WTC11 (cell line): Measurements from ENCODE around the gene CPN1. TPM values are rescaled to one million over a fixed set of nuclear protein-coding genes. Genes with fewer than 3 reads are reported as not detected.

Source experiments
- ATAC-seq: fragments of 200-7000 bp; cut with Tn5 transposase; 2 replicates; pipeline ENCODE4 v1.10.0; 2021; ENCODE audit warnings: mild to moderate bottlenecking, moderate library complexity
- CTCF ChIA-PET: fragments of 300-600 bp; sonication (Branson Sonifier 250); formaldehyde crosslinking; loops from one replicate; lab custom pipeline; 2021; ENCODE audit warnings: antibody characterized with exemption; lab: Charles Lee
- POLR2A ChIA-PET: fragments of 350-600 bp; sonication (Branson Sonifier 250); formaldehyde crosslinking; loops from one replicate; lab custom pipeline; 2021; ENCODE audit warnings: antibody characterized with exemption; lab: Charles Lee
- DNase-seq: peaks from one replicate; pipeline ENCODE4 v3.0.0; 2021; ENCODE audit warnings: low spot score
- H3K27ac Mint-ChIP-seq: 2 replicates; pipeline ENCODE4 v1.8.0; 2021; ENCODE audit warnings: mixed read lengths
- H3K27me3 Mint-ChIP-seq: 2 replicates; pipeline ENCODE4 v1.8.0; 2021; ENCODE audit warnings: low read depth, mild to moderate bottlenecking, moderate library complexity, mixed read lengths
- H3K36me3 Mint-ChIP-seq: 2 replicates; pipeline ENCODE4 v1.8.0; 2021; ENCODE audit warnings: mixed read lengths
- H3K4me1 Mint-ChIP-seq: 2 replicates; pipeline ENCODE4 v1.8.0; 2022; ENCODE audit warnings: mixed read lengths
- H3K4me3 Mint-ChIP-seq: 2 replicates; pipeline ENCODE4 v1.8.0; 2021; ENCODE audit warnings: mild to moderate bottlenecking, moderate library complexity, mixed read lengths
- H3K9me3 Mint-ChIP-seq: 2 replicates; pipeline ENCODE4 v1.8.0; 2021; ENCODE audit warnings: mixed read lengths
- AR ChIP-seq: fragments of 250-450 bp; sonication (Bioruptor Pico); IDR thresholded peaks from 2 replicates; pipeline ENCODE4 v1.9.0; 2021; ENCODE audit warnings: mild to moderate bottlenecking
- CREM ChIP-seq: sonication (generic); formaldehyde crosslinking; IDR thresholded peaks from 2 replicates; pipeline ENCODE4 v1.8.1; 2022; ENCODE audit warnings: mild to moderate bottlenecking, missing genetic modification reagents, moderate library complexity
- E2F4 ChIP-seq: sonication (generic); formaldehyde crosslinking; IDR thresholded peaks from 2 replicates; pipeline ENCODE4 v1.8.1; 2022; ENCODE audit warnings: low read depth, mild to moderate bottlenecking, moderate library complexity, missing genetic modification reagents, borderline replicate concordance
- ELF4 ChIP-seq: sonication (generic); formaldehyde crosslinking; IDR thresholded peaks from 2 replicates; pipeline ENCODE4 v1.8.1; 2022; ENCODE audit warnings: low read depth, mild to moderate bottlenecking, moderate library complexity, missing genetic modification reagents
- GABPB1 ChIP-seq: sonication (generic); formaldehyde crosslinking; IDR thresholded peaks from 2 replicates; pipeline ENCODE4 v1.8.1; 2023; ENCODE audit warnings: mild to moderate bottlenecking, missing genetic modification reagents
- GRHL2 ChIP-seq: fragments of 250-450 bp; sonication (Bioruptor Pico); IDR thresholded peaks from 2 replicates; pipeline ENCODE4 v1.8.0; 2022; ENCODE audit warnings: mild to moderate bottlenecking, moderate library complexity; ENCODE audit not compliant: insufficient replicate concordance, severe bottlenecking
- HMGA2 ChIP-seq: fragments of 250-450 bp; sonication (Bioruptor Pico); IDR thresholded peaks from 2 replicates; pipeline ENCODE4 v1.4.0; 2021; ENCODE audit warnings: mild to moderate bottlenecking, moderate library complexity
- IRF1 ChIP-seq: sonication (generic); formaldehyde crosslinking; IDR thresholded peaks from 2 replicates; pipeline ENCODE4 v1.8.0; 2023; ENCODE audit warnings: missing genetic modification reagents
- JUN ChIP-seq: sonication (generic); formaldehyde crosslinking; IDR thresholded peaks from 2 replicates; pipeline ENCODE4 v1.8.0; 2023; ENCODE audit warnings: mild to moderate bottlenecking, missing genetic modification reagents
- KAT7 ChIP-seq: sonication (generic); formaldehyde crosslinking; IDR thresholded peaks from 2 replicates; pipeline ENCODE4 v1.8.1; 2023; ENCODE audit warnings: missing genetic modification reagents, mild to moderate bottlenecking, borderline replicate concordance
- MXD4 ChIP-seq: fragments of 250-450 bp; sonication (Bioruptor Pico); IDR thresholded peaks from 2 replicates; pipeline ENCODE4 v1.8.0; 2021; ENCODE audit warnings: mild to moderate bottlenecking, moderate library complexity, borderline replicate concordance
- NFATC4 ChIP-seq: fragments of 250-450 bp; sonication (Bioruptor Pico); IDR thresholded peaks from 2 replicates; pipeline ENCODE4 v1.9.0; 2021; ENCODE audit warnings: mild to moderate bottlenecking
- RORB ChIP-seq: fragments of 250-450 bp; sonication (Bioruptor Pico); IDR thresholded peaks from 2 replicates; pipeline ENCODE4 v1.9.0; 2021; ENCODE audit warnings: mild to moderate bottlenecking
- ZNF423 ChIP-seq: fragments of 250-450 bp; sonication (Bioruptor Pico); IDR thresholded peaks from 2 replicates; pipeline ENCODE4 v2.1.2; 2022; ENCODE audit warnings: mild to moderate bottlenecking, moderate library complexity
- ZNF532 ChIP-seq: fragments of 250-450 bp; sonication (Bioruptor Pico); IDR thresholded peaks from 2 replicates; pipeline ENCODE4 v1.9.0; 2021; ENCODE audit warnings: mild to moderate bottlenecking, borderline replicate concordance
- total RNA-seq: library from RNA; stranded (reverse); gene quantifications from 3 replicates; pipeline ENCODE4 v1.2.3, GENCODE V29; 2021
- TF ChIP-seq, protein P1 (sequence below): fragments of 250-450 bp; sonication (Bioruptor Pico); IDR thresholded peaks from 2 replicates; pipeline ENCODE4 v1.8.0; 2021; ENCODE audit warnings: mild to moderate bottlenecking
- TF ChIP-seq, protein P2 (sequence below): sonication (generic); formaldehyde crosslinking; conservative IDR thresholded peaks from 2 replicates; pipeline ENCODE4 v1.8.1; 2022; ENCODE audit warnings: mild to moderate bottlenecking, missing genetic modification reagents
- TF ChIP-seq, protein P3 (sequence below): sonication (generic); formaldehyde crosslinking; IDR thresholded peaks from 2 replicates; pipeline ENCODE4 v1.8.1; 2023; ENCODE audit warnings: mild to moderate bottlenecking, missing genetic modification reagents, moderate library complexity

Gene CPN1
- total RNA-seq, 1 experiment from 2014 or later = 0.42 TPM

- Mint-ChIP-seq H3K36me3 (peaks cover 23% of the 10 kb centered on the region), H3K4me3 (no peak overlapping the region), H3K9me3 (peaks cover 43% of the 10 kb centered on the region), H3K27ac (no peak overlapping the region), H3K27me3 (peaks cover 7% of the 10 kb centered on the region), H3K4me1 (peaks cover 9% of the 10 kb centered on the region)
- TF ChIP-seq GABPB1 (CRISPR knock-in tag) = peak; percentile 89
- TF ChIP-seq MXD4 (CRISPR knock-in tag) = no peak
- ChIA-PET CTCF (interaction anchor here (1.1 to 1.2 kb wide), 2 partner anchors 256 kb away, joined by 4 to 6 read pairs; no protein-coding TSS in a partner anchor), POLR2A (no interaction called here)
- DNase-seq = no peak
- no peak for ATAC-seq
Measured at GRCh38 chr10:100101192-100102076, 19.8 kb upstream of the CPN1 start.

DNA sequence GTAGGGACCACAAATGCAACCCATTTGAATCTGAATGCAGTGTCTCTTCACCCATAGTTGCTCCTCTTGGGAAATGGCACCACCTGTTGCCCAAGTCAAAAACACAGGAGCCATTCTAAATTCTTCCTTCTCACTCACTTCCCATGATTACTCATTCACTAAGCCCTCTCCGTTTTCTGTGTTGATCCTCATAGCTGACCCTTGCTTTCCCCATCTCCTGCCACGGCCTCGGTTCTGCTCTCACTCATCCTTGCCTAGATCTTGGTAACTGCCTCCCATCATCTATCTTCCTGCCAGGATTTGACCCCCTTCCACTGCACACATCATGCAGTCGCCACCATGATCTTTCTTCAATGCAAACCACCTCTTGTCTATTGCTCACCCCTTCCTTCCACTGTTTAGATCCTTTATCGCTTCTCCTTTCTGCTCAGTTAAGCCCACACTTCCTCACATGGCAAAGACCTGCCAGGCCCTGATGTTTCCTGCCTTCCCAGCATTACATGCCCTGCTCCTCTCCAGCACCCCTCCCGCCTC is 19.0 kb upstream of the CPN1 start:
- H3K4me1 Mint-ChIP-seq = peaks cover 9% of the 10 kb centered on the region
- H3K4me3 Mint-ChIP-seq = no peak overlapping the region
- ATAC-seq (peak; percentile 73), DNase-seq (no peak)
- POLR2A ChIA-PET = no interaction called here
- peaks cover 46% of the 10 kb centered on the region for H3K9me3 Mint-ChIP-seq
- TF ChIP-seq, protein P1, sequence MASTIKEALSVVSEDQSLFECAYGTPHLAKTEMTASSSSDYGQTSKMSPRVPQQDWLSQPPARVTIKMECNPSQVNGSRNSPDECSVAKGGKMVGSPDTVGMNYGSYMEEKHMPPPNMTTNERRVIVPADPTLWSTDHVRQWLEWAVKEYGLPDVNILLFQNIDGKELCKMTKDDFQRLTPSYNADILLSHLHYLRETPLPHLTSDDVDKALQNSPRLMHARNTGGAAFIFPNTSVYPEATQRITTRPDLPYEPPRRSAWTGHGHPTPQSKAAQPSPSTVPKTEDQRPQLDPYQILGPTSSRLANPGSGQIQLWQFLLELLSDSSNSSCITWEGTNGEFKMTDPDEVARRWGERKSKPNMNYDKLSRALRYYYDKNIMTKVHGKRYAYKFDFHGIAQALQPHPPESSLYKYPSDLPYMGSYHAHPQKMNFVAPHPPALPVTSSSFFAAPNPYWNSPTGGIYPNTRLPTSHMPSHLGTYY = no peak
- no peak for TF ChIP-seq AR
- TF ChIP-seq NFATC4 (CRISPR knock-in tag) = no peak
- TF ChIP-seq JUN = no peak
- TF ChIP-seq, protein P2, sequence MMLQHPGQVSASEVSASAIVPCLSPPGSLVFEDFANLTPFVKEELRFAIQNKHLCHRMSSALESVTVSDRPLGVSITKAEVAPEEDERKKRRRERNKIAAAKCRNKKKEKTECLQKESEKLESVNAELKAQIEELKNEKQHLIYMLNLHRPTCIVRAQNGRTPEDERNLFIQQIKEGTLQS = no peak
- no peak for TF ChIP-seq IRF1 (CRISPR knock-in tag)
- TF ChIP-seq KAT7 = no peak
- TF ChIP-seq RORB = no peak
- CTCF ChIA-PET = interaction anchor here (1.1 kb wide), 1 partner anchor 255 kb away, joined by 6 read pairs; no protein-coding TSS in a partner anchor
- H3K36me3 Mint-ChIP-seq = peaks cover 23% of the 10 kb centered on the region
- peaks cover 10% of the 10 kb centered on the region for H3K27me3 Mint-ChIP-seq
- H3K27ac Mint-ChIP-seq = no peak overlapping the region

- ChIA-PET POLR2A (no interaction called here), CTCF (no interaction called here)
- ATAC-seq = no peak
- H3K4me3 Mint-ChIP-seq = no peak overlapping the region
- no peak for DNase-seq
- H3K36me3 Mint-ChIP-seq = peaks cover 6% of the 10 kb centered on the region
- peaks cover 11% of the 10 kb centered on the region for H3K9me3 Mint-ChIP-seq
- H3K27me3 Mint-ChIP-seq = peaks cover 9% of the 10 kb centered on the region
- H3K27ac Mint-ChIP-seq = no peak overlapping the region
- no peaks in the 10 kb centered on the region for H3K4me1 Mint-ChIP-seq
- TF ChIP-seq ELF4 (CRISPR knock-in tag) (no peak), E2F4 (CRISPR knock-in tag) (no peak), ZNF532 (CRISPR knock-in tag) (no peak), ZNF423 (CRISPR knock-in tag) (no peak), GRHL2 (no peak), HMGA2 (no peak), CREM (no peak)
- TF ChIP-seq, protein P3, sequence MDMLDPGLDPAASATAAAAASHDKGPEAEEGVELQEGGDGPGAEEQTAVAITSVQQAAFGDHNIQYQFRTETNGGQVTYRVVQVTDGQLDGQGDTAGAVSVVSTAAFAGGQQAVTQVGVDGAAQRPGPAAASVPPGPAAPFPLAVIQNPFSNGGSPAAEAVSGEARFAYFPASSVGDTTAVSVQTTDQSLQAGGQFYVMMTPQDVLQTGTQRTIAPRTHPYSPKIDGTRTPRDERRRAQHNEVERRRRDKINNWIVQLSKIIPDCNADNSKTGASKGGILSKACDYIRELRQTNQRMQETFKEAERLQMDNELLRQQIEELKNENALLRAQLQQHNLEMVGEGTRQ (CRISPR knock-in tag) = no peak
Measured at GRCh38 chr10:100089241-100089640, 7.6 kb upstream of the CPN1 start.
